ENCODE results near the gene HLCS.

Gene HLCS

GRCh38 chr21:36914244-36915013 is 52.0 kb downstream of the HLCS start:
- no peak for DNase-seq

DNA sequence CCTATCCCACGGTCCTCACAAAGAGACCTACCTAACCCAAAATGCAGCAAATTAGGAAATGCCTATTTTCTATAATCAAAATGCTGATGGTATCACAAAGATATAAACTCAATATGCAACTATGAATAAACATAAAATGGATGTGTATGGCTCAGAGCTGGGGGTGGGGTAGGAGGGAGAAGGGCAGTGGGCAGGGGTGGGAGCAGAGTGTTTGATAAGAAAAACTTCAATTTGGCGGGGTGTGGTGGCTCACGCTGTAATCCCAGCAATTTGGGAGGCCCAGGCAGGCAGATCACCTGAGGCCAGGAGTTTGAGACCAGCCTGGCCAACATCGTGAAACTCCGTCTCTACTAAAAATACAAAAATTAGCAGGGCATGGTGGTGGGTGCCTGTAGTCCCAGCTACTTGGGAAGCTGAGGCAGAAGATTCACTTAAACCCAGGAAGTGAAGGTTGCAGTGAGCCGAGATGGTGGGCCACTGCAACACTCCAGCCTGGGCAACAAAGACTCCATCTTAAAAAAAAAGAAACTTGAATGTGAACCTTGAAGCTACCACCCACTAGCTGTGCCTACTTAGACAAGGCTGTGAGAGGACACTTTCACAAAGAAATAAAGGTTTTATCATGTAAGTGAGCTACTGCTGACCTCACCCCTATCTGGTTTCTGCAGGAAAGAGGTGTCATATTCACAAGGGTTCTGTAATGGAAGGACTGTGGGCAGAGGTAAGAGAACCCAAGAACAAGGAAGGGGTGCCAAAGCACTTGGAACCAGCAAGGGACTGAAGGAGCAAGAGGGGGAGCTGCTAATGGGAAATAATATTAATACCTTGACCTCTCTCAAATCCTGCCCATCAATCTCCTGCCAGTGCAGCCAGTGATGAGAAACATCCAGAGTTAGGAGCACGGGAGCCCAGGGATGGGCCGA is 53.0 kb downstream of the HLCS start:
- no peak for DNase-seq

DNA sequence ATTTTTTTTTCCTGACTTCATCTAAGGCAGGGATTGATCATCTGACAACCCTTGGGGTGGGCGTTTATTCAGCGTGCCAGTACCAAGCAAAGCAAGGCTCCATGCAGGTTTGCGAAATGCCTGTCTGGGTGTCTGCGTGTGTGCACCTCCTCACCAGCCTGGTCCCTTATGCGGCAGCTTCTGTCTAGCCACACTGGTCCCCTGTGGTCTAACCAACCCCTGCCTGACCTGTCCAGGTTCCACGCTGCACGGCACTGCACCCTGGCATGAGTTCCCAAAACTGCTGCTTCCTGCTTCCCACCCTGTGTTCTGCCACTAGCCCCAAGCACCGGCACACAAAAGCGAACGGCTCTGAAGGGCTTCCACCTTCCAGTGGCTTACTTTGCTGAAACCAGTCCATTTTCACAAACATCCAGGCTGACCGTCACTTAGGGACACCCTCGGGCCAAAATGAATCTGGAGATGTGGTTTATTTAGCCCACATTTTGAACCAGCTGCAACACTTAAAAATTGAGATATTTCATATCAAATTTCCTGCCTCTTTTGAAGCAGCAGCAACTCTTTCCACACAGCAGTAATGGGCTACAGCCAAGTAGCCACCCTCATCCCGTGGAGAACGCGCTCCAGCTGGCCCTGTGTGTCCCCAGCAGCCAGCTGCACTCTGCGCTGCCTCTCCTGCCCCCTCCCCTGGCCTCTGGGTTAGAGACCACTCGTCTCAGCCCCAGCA is 55.7 kb downstream of the HLCS start:
- no peak for DNase-seq

GRCh38 chr21:36909901-36910561 is 56.4 kb downstream of the HLCS start:
- DNase-seq = peak; percentile 55

DNA sequence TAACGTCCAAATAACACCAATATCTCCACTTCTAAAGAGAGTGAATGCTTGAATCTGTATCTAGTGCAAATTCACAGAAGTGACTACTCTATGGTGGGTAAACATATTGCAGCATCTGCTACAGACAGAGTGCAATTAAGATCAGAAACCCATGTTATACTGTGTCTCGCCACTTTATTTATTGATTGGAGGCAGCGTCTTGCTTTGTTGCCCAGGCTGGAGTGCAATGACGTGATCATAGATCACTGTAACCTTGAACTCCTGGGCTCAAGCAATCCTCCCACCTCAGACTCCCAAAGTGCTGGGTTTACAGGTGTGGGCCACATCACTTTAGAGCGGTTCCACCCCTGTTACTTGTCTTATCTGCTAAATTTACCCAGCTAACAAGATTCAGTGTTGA is 57.0 kb downstream of the HLCS start:
- no peak for DNase-seq

DNA sequence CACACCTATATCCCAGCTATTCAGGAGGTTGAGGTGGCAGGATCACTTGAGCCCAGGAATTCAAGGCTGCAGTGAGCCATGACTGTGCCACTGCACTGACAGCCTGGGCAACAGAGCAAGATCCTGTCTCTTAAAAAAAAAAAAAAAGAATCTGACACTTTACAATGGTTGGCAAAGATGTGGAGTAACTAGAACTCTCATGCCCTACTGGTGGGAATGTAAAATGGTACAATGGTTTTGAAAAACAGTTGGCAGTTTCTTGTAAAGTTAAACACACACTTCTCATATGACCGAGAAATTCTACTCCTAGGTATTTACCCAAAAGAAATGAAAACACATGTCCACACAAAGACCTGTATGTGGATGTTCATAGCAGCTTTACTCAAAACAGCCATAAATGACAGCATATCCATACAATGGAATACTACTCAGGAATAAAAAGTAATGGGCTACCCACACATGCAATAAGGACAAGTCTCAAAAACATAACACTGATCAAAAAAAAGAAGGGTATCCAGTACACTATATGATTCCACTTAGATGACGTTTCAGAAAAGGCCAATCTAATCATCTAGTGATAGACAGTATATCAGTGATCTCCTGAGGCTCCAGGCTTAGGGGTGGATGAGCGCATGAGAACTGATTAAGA is 58.1 kb downstream of the HLCS start:
- no peak for DNase-seq

GRCh38 chr21:36904093-36904666 is 62.3 kb downstream of the HLCS start:
- no peak for DNase-seq

DNA sequence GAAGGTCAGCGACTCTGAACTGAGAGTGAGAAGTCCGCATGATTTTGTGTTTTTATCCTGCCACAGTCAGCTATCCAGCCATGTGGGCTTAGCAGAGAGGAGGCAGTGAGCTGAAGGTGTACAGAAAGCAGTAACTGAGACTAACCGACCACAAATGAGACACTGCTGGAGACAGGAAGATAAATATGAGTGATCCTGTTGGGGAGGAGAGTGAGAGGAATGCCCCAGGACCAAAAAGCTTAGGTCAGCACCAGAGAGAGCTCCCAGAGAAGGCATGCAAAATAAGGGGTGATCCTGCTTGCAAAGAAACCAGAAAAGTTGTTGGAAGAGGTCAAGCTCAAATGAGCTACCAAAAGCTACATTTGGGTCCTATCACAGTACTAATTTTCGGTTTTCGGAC is 63.7 kb downstream of the HLCS start:
- DNase-seq = peak; percentile 12

GRCh38 chr21:36902331-36902730 is 64.1 kb downstream of the HLCS start:
- DNase-seq = no peak

DNA sequence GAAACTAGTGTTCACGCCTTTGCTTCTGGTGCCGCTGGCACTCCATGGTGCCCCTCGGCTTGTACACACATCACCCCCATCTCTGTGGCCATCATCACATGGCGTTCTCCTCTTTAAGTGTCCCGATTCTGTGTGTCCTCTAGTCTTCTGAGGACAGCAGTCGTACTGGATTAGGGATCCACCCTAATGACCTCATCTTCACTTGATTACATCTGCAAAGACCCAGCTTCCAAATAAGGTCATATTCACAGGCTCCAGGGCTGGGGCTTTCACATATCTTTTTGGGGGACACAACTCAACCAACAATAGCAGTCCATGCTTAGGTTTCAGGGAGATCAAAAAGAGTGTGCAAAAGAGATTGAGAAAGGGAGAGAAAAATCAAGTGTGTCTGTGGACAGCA is 64.9 kb downstream of the HLCS start:
- no peak for DNase-seq

DNA sequence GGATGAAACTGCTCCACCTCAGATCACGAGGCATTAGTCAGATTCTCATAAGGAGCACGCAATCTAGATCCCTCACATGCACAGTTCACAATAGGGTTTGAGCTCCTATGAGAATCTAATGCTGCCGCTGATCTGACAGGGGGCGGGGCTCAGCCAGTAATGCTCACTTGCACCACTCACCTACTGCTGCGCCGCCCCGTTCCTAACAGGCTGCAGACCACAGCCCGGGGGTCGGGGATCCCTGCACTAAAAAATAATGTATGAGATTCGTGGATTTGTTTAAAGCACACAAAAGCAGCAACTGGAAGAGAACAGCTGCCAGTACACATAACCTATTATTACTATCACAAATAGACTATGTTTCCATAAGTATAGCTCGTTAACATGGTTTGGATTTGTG is 72.9 kb downstream of the HLCS start:
- DNase-seq = no peak

DNA sequence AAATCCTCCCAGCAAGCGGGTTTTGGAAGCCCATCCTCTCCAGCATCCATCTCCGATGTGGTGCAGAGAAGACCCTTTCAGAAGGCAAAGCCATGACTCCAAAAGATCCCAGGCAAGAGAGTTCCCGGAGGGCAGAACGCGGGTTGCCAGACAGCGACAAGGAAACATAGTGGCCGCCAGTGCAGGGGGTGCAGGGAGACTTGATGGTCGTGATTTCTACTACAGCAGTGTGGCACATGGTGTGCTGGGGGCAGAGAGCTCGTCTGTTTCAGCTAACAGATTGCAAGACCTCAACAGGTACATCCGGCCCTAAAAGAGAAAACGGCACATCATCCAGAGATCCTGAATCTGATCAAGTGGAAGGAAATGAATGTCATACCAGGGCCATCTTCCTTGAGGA is 74.3 kb downstream of the HLCS start:
- DNase-seq = no peak

GRCh38 chr21:36891692-36892091 is 74.8 kb downstream of the HLCS start:
- no peak for DNase-seq

GRCh38 chr21:36891121-36891520 is 75.3 kb downstream of the HLCS start:
- DNase-seq = no peak

GRCh38 chr21:36890086-36890485 is 76.4 kb downstream of the HLCS start:
- no peak for DNase-seq

DNA sequence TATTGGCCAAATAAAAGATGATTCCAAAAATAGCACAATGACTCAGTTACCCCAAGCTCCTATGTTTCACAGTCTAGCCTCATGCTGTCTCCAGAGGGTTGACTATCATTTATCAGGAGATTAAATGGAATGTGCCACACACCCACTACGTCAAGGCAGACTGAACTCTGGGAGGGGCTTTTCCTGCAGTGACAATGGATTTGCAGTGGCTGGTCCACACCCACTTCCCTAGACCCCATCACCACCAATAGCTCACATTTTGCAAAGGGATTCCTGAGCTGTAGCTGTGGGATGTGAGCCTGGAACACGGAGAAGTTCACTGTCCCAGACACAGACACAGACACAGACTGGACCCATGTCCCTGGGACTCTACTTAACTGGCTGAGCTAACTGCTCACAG is 77.1 kb downstream of the HLCS start:
- DNase-seq = no peak

GRCh38 chr21:36888466-36888865 is 78.0 kb downstream of the HLCS start:
- DNase-seq = no peak

- no peak for DNase-seq
These were observed 78.5 kb downstream of the HLCS start for GRCh38 chr21:36887963-36888362.

GRCh38 chr21:36883532-36884486 is 82.7 kb downstream of the HLCS start:
- no peak for DNase-seq

DNA sequence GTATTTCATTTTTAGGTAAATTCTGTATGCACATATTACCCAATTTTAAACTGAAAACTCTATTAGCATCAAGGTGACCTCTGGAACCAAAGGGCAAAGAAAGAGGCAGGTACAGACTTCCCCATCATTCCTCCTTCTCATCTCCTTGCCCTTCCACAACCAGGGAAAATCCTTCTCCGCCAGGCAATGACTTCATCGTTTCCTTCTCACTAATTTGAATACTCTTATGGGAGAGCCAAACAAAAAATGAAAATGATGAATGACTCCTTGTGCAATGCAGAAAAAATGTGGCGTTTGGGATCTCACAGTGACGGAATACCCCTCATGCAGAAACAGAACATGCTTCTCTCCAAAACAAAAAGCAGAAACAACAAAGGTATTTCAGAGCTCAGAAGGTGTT is 83.7 kb downstream of the HLCS start:
- no peak for DNase-seq

DNA sequence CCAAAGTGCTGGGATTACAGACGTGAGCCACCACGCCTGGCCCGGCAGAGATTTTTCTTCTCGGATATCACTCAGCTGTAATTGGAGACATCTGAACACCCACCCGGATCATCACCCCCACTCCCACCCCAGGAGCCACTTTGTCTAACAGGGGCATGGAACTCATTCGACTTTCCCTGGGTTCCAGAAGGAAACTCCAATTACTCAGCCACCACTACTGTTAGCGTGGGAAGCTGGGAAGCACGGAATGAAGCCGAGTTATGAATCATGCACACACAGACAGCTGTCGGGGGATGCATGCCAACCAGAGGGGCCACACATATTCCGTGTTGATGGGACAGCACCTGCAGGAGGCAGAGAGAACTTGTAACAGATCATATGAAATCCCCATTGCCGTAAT is 85.2 kb downstream of the HLCS start:
- no peak for DNase-seq

Measured in kidney glomerular epithelial cell (primary cell).